ENCODE results near the gene FZR1.
"Not testable (repeated sequence)": the region's sequence is repeated elsewhere in the genome, so short reads cannot be mapped to it uniquely, and the experiment has no call there.

FZR1 gene

DNA sequence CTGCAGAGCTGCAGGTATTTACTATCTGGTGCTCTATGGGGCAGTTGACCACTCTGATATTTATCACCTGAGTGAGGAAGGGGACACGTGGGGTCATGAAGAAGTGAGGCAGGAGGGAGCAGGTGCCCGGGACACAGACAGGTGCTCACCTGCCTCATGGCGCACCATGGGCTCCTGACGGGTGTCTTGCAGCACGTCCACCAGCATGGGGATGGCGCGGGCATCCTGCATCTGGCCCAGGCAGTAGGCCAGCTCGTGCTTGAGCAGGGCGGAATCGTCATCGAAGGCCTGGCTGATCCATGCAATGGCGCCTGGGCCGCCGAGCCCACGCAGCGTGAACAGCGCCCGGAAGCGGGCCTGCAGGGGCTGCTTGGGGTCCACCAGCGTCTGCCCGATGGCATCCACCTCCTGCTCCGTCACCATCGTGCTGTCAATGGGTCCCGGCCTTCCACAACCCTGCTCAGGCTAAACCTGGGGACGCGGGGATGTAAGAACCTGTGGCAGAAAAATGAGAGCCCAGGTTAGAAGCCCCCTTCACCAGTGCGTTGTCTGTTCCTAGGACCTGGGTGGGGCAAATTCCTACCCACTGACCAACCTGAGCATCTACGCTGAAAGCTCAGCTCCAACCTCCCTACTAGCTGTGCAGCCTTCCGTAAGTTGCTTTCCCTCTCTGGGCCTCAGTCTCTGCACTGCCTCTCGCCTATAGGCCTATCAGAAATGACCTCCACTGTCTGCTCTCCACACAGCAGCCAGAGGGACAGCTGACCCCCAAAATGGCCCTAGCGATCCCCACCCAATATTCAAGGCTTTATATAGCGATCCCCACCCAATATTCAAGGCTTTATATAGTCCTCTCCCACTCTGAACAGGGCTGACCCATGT is 9.5 kb upstream of the FZR1 start:
- FAIRE-seq (no peak), DNase-seq (ENCODE audit: insufficient read length, low spot score) (no peak)
- TF ChIP-seq POLR2A (IDR thresholded peaks at IDR 0.05; ENCODE audit: low read depth, low read length) = no peak

DNA sequence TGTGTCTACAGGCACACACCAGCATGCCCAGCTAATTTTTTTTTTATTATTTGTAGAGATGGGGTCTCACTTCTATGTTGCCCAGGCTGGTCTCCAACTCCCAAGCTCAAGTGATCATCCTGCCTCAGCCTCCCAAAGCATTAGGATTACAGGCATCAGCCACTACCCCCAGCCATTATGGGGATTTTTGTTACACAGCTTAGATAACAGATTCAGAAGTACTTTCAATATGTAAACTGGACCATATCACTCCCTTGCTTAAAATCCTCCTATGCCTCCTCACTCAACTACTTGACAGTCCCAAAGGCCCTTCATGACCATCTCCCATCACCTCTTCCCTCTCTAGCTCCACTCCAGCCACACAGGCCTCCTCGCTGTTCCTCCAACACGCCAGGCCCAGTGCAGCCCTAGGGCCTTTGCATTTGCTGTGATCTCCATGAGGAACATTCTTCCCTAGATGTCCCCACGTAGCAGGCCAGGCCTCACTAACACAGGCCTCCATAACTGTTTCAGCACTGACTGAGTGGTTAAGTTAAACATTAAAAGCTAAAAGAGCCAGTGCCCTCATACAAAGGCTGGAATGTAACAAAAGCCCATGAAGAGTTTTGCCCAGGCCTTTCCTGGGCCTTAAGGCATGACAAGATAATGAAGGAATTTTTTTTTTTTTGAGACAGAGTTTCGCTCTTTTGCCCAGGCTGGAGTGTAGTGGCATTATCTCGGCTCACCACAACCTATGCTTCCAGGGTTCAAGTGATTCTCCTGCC is 8.2 kb upstream of the FZR1 start:
- TF ChIP-seq POLR2A (IDR thresholded peaks at IDR 0.05; ENCODE audit: low read depth, low read length) = no peak
- FAIRE-seq = no peak
- DNase-seq (ENCODE audit: insufficient read length, low spot score) = no peak

DNA sequence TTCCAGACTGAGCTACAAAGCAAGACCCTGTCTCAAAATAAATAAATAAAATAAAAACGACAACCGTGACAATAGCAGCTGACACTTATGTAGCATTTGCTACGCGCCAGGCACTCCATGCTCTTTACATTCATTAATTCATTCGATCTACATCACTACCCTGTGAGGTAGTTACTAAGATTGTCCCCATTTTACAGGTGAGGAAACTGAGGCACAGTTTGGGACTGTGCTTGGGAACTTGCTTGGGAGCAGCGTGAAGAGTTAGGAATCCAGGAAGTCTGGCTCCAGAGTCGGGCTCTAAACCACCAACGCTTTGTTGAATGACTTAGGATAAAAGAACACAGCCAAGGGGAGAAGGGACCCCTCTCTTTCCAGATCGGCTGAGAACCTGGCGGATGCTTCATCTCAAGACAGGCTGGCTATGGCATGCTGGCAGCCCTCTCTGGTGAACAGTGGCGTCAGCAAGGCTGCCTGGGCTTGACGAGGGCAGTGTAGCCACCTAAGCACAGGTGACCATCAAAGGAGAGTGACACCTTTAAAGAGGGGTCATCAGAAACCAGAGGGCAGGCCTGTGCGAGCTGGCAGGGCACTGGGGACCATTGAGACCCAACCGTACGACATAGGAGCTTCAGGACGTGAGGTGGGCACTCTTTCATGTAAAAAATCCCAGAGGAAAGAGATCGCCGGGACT is 6.2 kb upstream of the FZR1 start:
- no peak for TF ChIP-seq POLR2A (IDR thresholded peaks at IDR 0.05; ENCODE audit: low read depth, low read length)
- DNase-seq (ENCODE audit: insufficient read length, low spot score) = no peak
- no peak for FAIRE-seq

DNA sequence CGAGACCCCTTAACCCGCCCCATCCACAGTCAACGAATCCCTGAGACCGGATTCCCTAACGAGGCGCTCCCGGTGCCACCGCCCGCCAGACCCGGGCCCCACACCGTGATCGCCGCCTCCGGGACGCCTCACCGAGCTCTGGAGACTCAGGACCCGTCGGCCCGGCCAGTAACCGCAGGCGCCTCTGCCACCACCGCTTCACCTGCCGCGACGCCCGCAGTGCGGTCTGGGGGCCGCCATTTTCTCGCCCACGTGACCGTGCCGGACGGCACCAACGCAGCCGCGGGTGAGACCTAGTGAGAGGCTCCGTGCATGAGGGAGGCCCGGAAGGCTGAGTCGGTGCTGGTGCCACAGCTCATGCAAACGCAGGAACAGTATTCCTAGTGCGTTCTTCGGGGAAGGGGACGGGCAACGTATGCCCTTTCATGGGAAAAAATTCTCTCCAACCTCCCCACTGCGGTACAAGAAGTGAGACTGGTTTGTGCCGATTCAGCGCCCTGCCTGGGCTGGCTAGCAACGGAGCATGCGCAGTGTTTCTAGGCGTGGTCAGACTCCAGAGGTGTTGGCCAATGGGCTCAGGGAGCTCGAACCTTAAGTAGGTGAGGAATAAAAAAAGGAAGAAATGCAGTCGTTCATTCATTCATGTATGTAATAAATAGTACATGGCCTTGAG is 5.5 kb upstream of the FZR1 start, which contains the start of gene DOHH:
Gene DOHH, minus strand, starts transcription at position 246 of the 673 bp plus-strand sequence. CDS start 3,860 bp downstream, outside the sequence.
- FAIRE-seq (peak; percentile 61), DNase-seq (ENCODE audit: insufficient read length, low spot score) (peak; percentile 99)
- TF ChIP-seq POLR2A (IDR thresholded peaks at IDR 0.05; ENCODE audit: low read depth, low read length) = peak; percentile 79

DNA sequence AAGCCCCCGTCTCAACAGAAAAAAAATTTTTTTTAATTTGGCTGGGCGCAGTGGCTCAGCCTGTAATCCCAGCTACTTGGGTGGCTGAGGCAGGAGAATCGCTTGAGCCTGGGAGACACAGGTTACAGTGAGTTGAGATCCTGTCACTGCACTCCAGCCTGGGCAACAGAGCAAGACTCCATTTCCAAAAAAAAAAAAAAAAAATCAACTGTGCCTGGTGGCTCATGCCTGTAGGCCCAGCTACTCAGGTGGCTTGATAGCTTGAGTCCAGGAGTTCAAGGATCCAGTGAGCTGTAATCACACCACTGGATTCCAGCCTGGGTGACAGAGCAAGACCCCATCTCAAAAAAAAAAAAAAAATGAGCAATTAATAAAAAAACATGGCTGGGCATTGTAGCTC is 4.3 kb upstream of the FZR1 start:
- FAIRE-seq (no peak), DNase-seq (ENCODE audit: insufficient read length, low spot score) (no peak)
- TF ChIP-seq POLR2A (IDR thresholded peaks at IDR 0.05; ENCODE audit: low read depth, low read length) = no peak

DNA sequence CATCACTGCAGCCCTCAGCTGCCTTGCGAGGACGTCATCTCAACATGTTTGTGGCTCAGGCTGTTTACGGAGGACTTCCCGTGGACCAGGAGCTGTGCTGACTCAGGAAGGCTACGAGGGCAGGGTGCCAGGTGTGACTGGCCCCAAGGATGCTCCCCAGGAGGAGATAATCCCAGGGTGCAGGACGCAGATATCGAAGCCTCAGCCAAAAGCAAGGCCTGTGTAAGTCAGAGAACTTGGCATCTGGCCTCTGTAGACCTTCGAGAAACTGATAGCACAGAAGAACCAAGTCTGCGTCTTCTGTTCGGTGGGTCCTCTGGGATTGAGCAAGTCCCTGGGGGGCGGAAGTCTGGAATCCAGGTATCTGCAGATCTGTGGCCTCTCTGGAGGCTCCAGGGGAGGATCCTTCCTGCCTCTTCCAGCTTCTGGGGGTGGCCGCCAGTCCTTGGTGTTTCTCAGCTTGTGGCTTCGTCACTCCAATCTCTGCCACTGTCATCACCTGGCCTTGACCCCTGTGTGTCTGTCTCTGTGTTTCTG is 3.0 kb upstream of the FZR1 start:
- no peak for TF ChIP-seq POLR2A (IDR thresholded peaks at IDR 0.05; ENCODE audit: low read depth, low read length)
- no peak for FAIRE-seq
- no peak for DNase-seq (ENCODE audit: insufficient read length, low spot score)

DNA sequence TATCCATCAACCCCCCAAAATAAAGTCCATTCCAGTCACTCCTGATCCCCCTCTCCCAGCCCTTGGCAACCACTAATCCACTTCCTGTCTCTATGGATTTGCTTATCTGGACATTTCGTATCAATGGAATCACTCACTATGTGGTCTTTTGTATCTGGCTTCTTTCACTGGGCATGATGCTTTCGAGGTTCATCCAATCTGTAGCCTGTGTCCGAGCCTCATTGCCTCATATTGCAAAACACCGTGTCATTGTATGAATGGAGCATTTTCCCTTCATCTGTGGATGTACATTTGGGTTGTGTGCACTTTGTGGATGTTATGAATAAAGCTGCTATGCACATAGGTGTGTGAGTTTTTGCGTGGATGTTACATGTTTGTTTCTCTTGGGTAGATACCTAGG is 1.4 kb upstream of the FZR1 start:
- DNase-seq (ENCODE audit: insufficient read length, low spot score) = no peak

DNA sequence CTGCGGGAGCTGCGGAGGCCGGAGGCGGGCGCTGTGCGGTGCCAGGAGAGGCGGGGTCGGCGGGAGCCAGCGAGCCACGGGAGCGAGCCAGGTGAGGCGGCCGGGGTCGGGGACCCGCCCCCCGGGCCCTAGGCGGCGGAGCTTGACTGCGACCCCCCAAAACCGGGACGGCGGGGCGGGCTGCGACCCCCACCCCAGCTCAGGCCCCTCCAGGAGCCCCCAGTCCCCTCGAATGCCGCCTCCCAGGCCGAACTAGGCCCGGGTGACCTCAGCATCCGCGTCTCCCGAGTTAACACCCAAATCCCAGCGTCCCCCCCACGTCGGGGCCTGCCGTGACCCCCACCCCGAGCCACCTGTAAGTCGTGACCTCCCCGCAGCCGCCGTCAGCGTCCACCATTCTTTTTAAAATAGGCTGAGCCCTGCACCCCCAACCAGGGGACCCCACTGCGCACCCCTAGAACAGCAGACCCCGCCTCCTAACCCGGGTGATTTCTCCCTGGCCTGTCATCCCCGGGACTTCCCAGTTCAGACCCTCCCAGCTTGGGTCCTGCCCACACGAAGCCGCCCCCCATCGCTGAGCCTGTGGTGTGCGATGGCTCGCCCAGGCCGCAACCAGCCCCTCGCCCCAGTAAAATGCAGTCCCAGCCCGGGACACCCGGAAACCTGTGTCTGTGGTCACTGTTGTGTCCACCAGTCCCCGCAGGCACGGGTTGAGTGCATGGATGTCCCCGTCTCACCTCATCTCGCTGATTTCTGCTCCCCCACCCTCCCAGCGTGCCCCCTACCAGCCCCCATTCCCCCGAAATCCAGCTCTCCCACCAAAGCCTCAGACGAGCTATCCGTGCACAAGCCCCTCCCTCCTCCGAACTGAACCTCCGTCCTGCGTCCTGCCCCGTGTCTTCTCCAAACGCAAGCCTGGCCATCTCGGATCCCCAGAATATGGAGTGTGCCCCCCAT is 551 bp downstream of the FZR1 start:
- DNase-seq (ENCODE audit: insufficient read length, low spot score) (peak; percentile 45), FAIRE-seq (no peak)
- TF ChIP-seq POLR2A (IDR thresholded peaks at IDR 0.05; ENCODE audit: low read depth, low read length) = no peak; the same call in 1 of the 2 replicates

More for the DNA sequence above, 1.4 kb upstream of the FZR1 start:
- TF ChIP-seq POLR2A (IDR thresholded peaks at IDR 0.05; ENCODE audit: low read depth, low read length) = no peak
- no peak for FAIRE-seq

DNA sequence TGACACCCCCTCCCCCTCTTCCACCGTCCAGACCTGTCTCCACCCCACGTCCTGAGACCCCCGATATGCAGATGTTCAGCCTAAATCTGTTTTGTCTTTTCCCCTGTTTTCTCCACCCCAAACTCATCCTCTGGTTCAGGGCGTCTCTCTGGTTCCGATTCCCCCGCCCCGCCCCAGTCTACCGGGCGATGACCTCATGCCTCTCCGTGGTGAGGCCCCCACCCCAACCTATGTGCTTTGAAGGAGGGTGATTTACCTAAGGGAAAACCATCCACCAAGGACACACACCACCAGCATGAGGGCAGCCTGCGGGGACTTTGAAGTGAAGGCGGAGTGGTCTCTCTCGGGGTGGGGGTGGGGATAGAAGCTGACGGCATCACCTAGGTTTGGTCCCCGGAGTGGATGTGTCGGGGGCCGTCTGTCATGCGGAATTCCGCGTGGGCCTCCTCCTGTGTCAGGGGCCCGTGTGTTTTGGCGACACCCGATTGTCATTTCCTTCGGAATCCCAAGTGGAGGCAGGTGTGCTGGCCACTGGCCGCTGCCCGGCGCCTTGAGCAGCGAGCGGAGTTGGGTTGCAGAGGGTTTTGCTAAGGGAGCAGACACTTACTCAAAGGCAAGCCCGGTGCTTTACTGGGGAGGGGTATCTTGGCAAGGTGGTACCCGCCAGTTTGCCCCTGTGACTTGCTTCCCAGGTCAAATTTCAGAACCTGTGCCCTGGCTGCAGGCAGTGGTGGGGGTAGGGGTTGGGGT is 1.4 kb downstream of the FZR1 start:
- DNase-seq (ENCODE audit: insufficient read length, low spot score) (no peak), FAIRE-seq (no peak)
- no peak for TF ChIP-seq POLR2A (IDR thresholded peaks at IDR 0.05; ENCODE audit: low read depth, low read length)

DNA sequence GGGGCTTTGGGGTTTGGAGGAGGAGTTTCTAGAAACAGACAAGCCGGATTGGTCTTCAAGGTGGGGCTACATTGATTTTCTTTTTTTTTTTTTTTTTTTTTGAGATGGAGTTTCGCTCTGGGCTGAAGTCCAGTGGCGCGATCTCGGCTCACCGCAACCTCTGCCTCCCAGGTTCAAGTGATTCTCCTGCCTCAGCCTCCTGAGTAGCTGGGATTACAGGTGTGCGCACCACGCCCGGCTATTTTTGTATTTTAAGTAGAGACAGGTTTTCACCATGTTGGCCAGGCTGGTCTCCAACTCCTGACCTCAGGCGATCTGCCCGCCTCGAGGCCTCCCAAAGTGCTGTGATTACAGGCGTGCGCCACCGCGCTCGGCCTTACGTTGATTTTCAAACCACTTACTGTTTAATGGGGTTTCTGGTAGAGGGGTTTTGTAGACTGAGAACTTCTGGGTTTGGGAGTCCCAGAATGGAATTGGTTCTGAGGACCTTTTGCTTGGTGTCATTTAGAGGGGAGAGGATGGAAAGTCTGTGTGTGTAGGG is 2.1 kb downstream of the FZR1 start:
- not testable (repeated sequence) for DNase-seq (ENCODE audit: insufficient read length, low spot score); FAIRE-seq

DNA sequence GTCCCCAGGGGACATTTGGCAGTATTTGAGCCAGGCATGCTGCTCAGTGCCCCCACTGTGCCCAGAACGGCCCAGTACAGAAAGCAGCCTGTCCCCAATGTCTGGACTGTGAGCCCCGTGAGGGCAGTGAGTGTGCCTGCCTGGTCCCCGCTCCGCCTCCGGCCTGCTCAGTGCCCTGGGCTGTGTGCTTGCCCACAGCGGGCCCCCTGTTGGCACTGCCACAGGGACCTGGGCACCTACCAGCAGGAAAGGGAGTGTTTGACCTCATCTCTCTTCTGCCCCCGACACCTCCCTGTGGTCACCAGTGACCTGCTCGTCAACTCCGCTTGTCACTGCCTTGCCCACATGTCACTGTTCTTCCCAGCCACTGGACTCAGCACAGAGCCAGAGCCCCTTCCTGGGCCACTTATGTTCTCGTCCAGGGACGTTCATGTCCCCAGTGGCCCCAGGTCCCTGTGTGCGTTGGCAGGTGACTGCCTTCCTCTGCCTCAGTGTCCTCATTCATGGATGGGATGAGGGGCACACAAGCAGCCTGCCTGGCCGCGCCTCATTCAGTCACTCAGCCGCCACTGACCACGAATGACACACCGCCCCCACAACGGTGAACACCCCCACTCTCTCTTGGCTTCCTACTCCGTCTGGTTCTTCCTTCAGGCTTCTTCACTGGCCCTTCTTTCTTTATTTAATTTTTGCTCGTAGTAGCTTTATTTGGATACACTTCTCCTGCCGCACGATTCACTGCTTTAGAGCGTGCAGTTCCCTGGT is 2.8 kb downstream of the FZR1 start:
- DNase-seq (ENCODE audit: insufficient read length, low spot score) (no peak), FAIRE-seq (no peak)
- no peak for TF ChIP-seq POLR2A (IDR thresholded peaks at IDR 0.05; ENCODE audit: low read depth, low read length)

Data from H54 (cell line).